SK-N-SH (cell line): ENCODE results near the gene FAM118A. TPM values are rescaled to one million over a fixed set of nuclear protein-coding genes. Genes with fewer than 3 reads are reported as not detected.

Experiments
- CTCF ChIA-PET: fragments of 300-600, 350-600 bp; formaldehyde crosslinking; extraction: SDS; loops from one replicate; lab custom pipeline; 2021; lab: Yijun Ruan, JAX
- POLR2A ChIA-PET: fragments of 350-600 bp; sonication (Branson Sonifier 250); formaldehyde crosslinking; extraction: SDS; loops from one replicate; lab custom pipeline; 2020; ENCODE audit warnings: antibody characterized with exemption, inconsistent platforms; lab: Yijun Ruan, JAX
- DNase-seq: peaks from one replicate; pipeline ENCODE4 v3.0.0; 2012
- H2AFZ ChIP-seq: fragments of 200-600 bp; sonication (generic); 2 replicates; pipeline ENCODE4 v1.8.1; 2016; ENCODE audit warnings: antibody characterized with exemption, mild to moderate bottlenecking, low read depth
- H3F3A ChIP-seq: fragments of 200-600 bp; sonication (generic); replicated peaks from 2 replicates; pipeline ENCODE3; 2016; ENCODE audit warnings: antibody characterized with exemption, mild to moderate bottlenecking; ENCODE audit not compliant: insufficient read depth
- H3K27ac ChIP-seq, 2 experiments: fragments of 200-500 bp in 1 of 2; fragments of 200-600 bp in 1 of 2; sonication (Bioruptor generic) in 1 of 2; sonication (generic), shearing (Covaris generic) in 1 of 2; 2 replicates each; pipeline versions ENCODE4 v1.5.1 to v1.6.1; 2014 to 2016; ENCODE audit warnings: low read depth in 2 of 2, inconsistent platforms in 1 of 2, low read length in 1 of 2, mild to moderate bottlenecking in 1 of 2, mixed read lengths in 1 of 2
- H3K27me3 ChIP-seq: fragments of 200-600 bp; sonication (generic), shearing (Covaris generic); 2 replicates; pipeline ENCODE4 v1.6.1; 2016; ENCODE audit warnings: mixed run types; ENCODE audit not compliant: insufficient read depth
- H3K36me3 ChIP-seq, 2 experiments: fragments of 200-500 bp in 1 of 2; fragments of 200-600 bp in 1 of 2; sonication (Bioruptor generic) in 1 of 2; sonication (generic) in 1 of 2; replicated peaks in 1 of 2; 2 replicates each; pipeline versions ENCODE3 to v1.5.1; 2014 to 2016; ENCODE audit warnings: low read length in 1 of 2, mild to moderate bottlenecking in 1 of 2; ENCODE audit not compliant: insufficient read depth in 2 of 2, control insufficient read depth in 1 of 2
- H3K4me1 ChIP-seq, 2 experiments: fragments of 200-500 bp in 1 of 2; fragments of 200-600 bp in 1 of 2; sonication (Bioruptor generic) in 1 of 2; sonication (generic), shearing (Covaris generic) in 1 of 2; 2 replicates each; pipeline versions ENCODE4 v1.5.1 to v1.6.1; 2014 to 2016; ENCODE audit warnings: low read depth in 1 of 2, low read length in 1 of 2, mixed run types in 1 of 2; ENCODE audit not compliant: insufficient read depth in 2 of 2, control insufficient read depth in 1 of 2
- H3K4me2 ChIP-seq: fragments of 200-600 bp; sonication (generic), shearing (Covaris generic); 2 replicates; pipeline ENCODE4 v1.6.1; 2017; ENCODE audit warnings: mixed run types
- H3K4me3 ChIP-seq, 2 experiments: fragments of 200-500 bp in 1 of 2; fragments of 200-600 bp in 1 of 2; sonication (Bioruptor generic) in 1 of 2; sonication (generic), shearing (Covaris generic) in 1 of 2; 2 replicates each; pipeline versions ENCODE4 v1.5.1 to v1.8.1; 2014 to 2016; ENCODE audit warnings: low read depth in 2 of 2, inconsistent platforms in 1 of 2, low read length in 1 of 2, mild to moderate bottlenecking in 1 of 2, mixed read lengths in 1 of 2, moderate library complexity in 1 of 2
- H3K79me2 ChIP-seq: fragments of 200-600 bp; sonication (generic); 2 replicates; pipeline ENCODE4 v1.8.1; 2017; ENCODE audit warnings: mild to moderate bottlenecking; ENCODE audit not compliant: insufficient read depth
- H3K9ac ChIP-seq: fragments of 200-600 bp; sonication (generic); 2 replicates; pipeline ENCODE4 v1.6.1; 2017; ENCODE audit warnings: mixed run types
- H3K9me2 ChIP-seq: fragments of 200-600 bp; sonication (generic); 2 replicates; pipeline ENCODE4 v1.6.1; 2017; ENCODE audit warnings: mixed run types
- H3K9me3 ChIP-seq: fragments of 200-600 bp; sonication (generic); 2 replicates; pipeline ENCODE4 v1.6.1; 2017; ENCODE audit warnings: mixed run types, mild to moderate bottlenecking, moderate library complexity
- H4K20me1 ChIP-seq: fragments of 200-600 bp; sonication (generic); 2 replicates; pipeline ENCODE4 v1.6.1; 2017; ENCODE audit warnings: mild to moderate bottlenecking, mixed run types; ENCODE audit not compliant: insufficient read depth
- EZH2phosphoT487 ChIP-seq: fragments of 200-600 bp; sonication (generic); IDR thresholded peaks from 2 replicates; pipeline ENCODE4 v1.6.1; 2017; ENCODE audit warnings: low read depth, mixed run types, mild to moderate bottlenecking, antibody characterized with exemption, moderate library complexity, borderline replicate concordance
- FOSL2 ChIP-seq: IDR thresholded peaks from 2 replicates; pipeline ENCODE4 v1.4.0; 2012; ENCODE audit warnings: low read depth, mild to moderate bottlenecking, moderate library complexity, borderline replicate concordance
- FOXJ3 ChIP-seq: sonication (generic); formaldehyde crosslinking; IDR thresholded peaks from 2 replicates; pipeline ENCODE4 v1.5.1; 2020; ENCODE audit warnings: mild to moderate bottlenecking, missing genetic modification reagents
- GABPA ChIP-seq: IDR thresholded peaks from 2 replicates; pipeline ENCODE4 v1.4.0; 2012; ENCODE audit warnings: low read depth, mild to moderate bottlenecking
- MAX ChIP-seq: IDR thresholded peaks from 2 replicates; pipeline ENCODE4 v1.4.0; 2012; ENCODE audit warnings: low read depth
- MEF2A ChIP-seq: IDR thresholded peaks from 2 replicates; pipeline ENCODE4 v1.4.0; 2012; ENCODE audit warnings: low read depth, borderline replicate concordance
- NRF1 ChIP-seq: IDR thresholded peaks from 2 replicates; pipeline ENCODE4 v1.6.1; 2012; ENCODE audit warnings: low read depth, mild to moderate bottlenecking, low read length
- RAD21 ChIP-seq: IDR thresholded peaks from 2 replicates; pipeline ENCODE4 v1.6.1; 2012; ENCODE audit warnings: mild to moderate bottlenecking, low read length
- RCOR1 ChIP-seq: fragments of 150-350 bp; IDR thresholded peaks from 2 replicates; pipeline ENCODE4 v1.6.1; 2017; ENCODE audit warnings: antibody characterized with exemption, low read length
- REST ChIP-seq: IDR thresholded peaks from 2 replicates; pipeline ENCODE4 v1.6.1; 2012; ENCODE audit warnings: mild to moderate bottlenecking, low read depth, low read length, moderate library complexity
- RFX5 ChIP-seq: IDR thresholded peaks from 2 replicates; pipeline ENCODE4 v1.6.1; 2012; ENCODE audit warnings: mild to moderate bottlenecking, improper control_type of control experiment, low read length
- TAF1 ChIP-seq: IDR thresholded peaks from 2 replicates; pipeline ENCODE4 v1.6.1; 2012; ENCODE audit warnings: low read depth, mild to moderate bottlenecking, low read length, moderate library complexity, borderline replicate concordance
- WGBS: methylation state at CpG from one replicate; pipeline ENCODE4 v1.1.6; 2017; ENCODE audit warnings: low lambda C conversion rate; 5-methylcytosine and 5-hydroxymethylcytosine counted together
- polyA plus RNA-seq, 3 experiments: library from polyadenylated mRNA; depleted of rRNA; stranded (reverse); fragments of >200 nt; gene quantifications; 2 replicates each; pipeline ENCODE4 v1.2.3, GENCODE V29; 2012

The FAM118A gene
- polyA plus RNA-seq, 1 of the 3 experiments (the other 2 are of a cell fraction) = 11.3 TPM

- Histone ChIP-seq H3K9me3 (no peaks in the 10 kb centered on the region), H3K4me2 (no peak overlapping the region), H3K36me3 (no peaks in the 10 kb centered on the region), H3K27me3 (no peaks in the 10 kb centered on the region), H4K20me1 (no peaks in the 10 kb centered on the region), H3K27ac (no peak overlapping the region), H3K79me2 (no peaks in the 10 kb centered on the region), H3K4me3 (no peak overlapping the region), H3K9ac (no peak overlapping the region), H3K4me1 (peaks cover 0 to 5% of the 10 kb centered on the region in 2 experiments; a peak in 1 of 4 replicates), H2AFZ (no peak overlapping the region), H3F3A (peaks cover 5% of the 10 kb centered on the region), H3K9me2 (no peaks in the 10 kb centered on the region)
- 81% methylated on average over 7 of the region's 7 CpGs for WGBS
- no peak for DNase-seq
- CTCF ChIA-PET = interaction anchor here (1.0 kb wide), 1 partner anchor 39 kb away, joined by 3 read pairs; no protein-coding TSS in a partner anchor
- POLR2A ChIA-PET = no interaction called here
- TF ChIP-seq MAX = no peak
- TF ChIP-seq FOXJ3 (CRISPR knock-in tag) = no peak
Measured at GRCh38 chr22:45303181-45303580, 6.6 kb upstream of the FAM118A start.

GRCh38 chr22:45304971-45305370 lies 4.8 kb upstream of the FAM118A start:
- Histone ChIP-seq H3K9me2 (no peaks in the 10 kb centered on the region), H4K20me1 (no peaks in the 10 kb centered on the region), H3K27ac (no peak overlapping the region), H3K4me2 (no peak overlapping the region), H3K36me3 (no peaks in the 10 kb centered on the region), H3K27me3 (no peaks in the 10 kb centered on the region), H3K4me3 (no peak overlapping the region), H3K9me3 (no peaks in the 10 kb centered on the region), H2AFZ (no peak overlapping the region), H3K79me2 (peaks cover under 1% of the 10 kb centered on the region; the same call in 1 of the 2 replicates), H3K4me1 (peaks cover 0 to 11% of the 10 kb centered on the region in 2 experiments; a peak in 1 of 4 replicates), H3K9ac (no peak overlapping the region), H3F3A (peaks cover 5% of the 10 kb centered on the region)
- DNase-seq = no peak
- POLR2A ChIA-PET = no interaction called here
- 83% methylated on average over 6 of the region's 6 CpGs for WGBS
- CTCF ChIA-PET = interaction anchor here (1.6 kb wide), 1 partner anchor 52 kb away, joined by 3 read pairs; no protein-coding TSS in a partner anchor
- TF ChIP-seq FOXJ3 (CRISPR knock-in tag) = no peak
- no peak for TF ChIP-seq NRF1
- TF ChIP-seq MEF2A = no peak
- no peak for TF ChIP-seq FOSL2
- TF ChIP-seq RCOR1 = no peak
- TF ChIP-seq RFX5 = no peak
- TF ChIP-seq MAX = no peak
- TF ChIP-seq EZH2phosphoT487 = no peak
- no peak for TF ChIP-seq REST
- TF ChIP-seq RAD21 = no peak
- TF ChIP-seq GABPA = no peak
- no peak for TF ChIP-seq TAF1
